WI38 (cell line): Measurements from ENCODE around the gene CCDC197.
A peak's percentile ranks its signal among the peaks of the same experiment; 100 is the strongest.

Source experiments
- H3K4me3 ChIP-seq: 2 replicates; pipeline ENCODE4 v1.5.1; 2011; ENCODE audit warnings: low read depth, mild to moderate bottlenecking, control low read depth, low read length
- TF ChIP-seq, protein P1 (sequence below): IDR thresholded peaks from 2 replicates; pipeline ENCODE4 v1.5.1; 2012; ENCODE audit warnings: low read depth, mild to moderate bottlenecking, control low read depth, low read length

CCDC197 gene

DNA sequence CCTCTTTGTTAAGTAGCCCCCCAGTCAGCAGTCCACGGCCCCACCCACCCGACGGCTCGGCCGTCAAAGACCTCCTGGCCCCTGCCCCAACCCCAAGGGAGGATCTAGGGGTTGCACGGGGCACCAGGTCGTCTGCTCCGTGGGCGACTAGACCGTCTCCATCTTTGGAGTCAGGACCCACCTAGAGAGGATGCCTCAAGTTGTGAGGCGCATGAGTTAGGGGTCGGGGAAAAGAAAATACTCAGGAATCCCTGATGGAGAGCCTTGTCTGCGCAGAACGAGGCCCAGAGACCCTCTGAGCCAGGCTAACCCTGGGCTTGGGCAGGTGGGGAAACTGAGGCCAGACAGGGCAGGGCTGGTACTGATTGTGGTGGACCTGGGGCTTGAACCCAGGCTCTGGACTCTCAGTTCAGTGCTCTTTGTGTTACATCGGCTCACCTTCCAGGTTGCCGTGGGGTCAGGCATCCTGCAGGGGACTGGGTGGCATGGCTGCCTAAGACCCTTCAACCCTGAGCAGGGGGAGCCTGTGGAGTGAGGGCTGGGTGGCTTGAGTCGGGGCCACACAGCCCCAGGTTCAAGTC lies 29.9 kb downstream of the CCDC197 start:
- TF ChIP-seq, protein P1, sequence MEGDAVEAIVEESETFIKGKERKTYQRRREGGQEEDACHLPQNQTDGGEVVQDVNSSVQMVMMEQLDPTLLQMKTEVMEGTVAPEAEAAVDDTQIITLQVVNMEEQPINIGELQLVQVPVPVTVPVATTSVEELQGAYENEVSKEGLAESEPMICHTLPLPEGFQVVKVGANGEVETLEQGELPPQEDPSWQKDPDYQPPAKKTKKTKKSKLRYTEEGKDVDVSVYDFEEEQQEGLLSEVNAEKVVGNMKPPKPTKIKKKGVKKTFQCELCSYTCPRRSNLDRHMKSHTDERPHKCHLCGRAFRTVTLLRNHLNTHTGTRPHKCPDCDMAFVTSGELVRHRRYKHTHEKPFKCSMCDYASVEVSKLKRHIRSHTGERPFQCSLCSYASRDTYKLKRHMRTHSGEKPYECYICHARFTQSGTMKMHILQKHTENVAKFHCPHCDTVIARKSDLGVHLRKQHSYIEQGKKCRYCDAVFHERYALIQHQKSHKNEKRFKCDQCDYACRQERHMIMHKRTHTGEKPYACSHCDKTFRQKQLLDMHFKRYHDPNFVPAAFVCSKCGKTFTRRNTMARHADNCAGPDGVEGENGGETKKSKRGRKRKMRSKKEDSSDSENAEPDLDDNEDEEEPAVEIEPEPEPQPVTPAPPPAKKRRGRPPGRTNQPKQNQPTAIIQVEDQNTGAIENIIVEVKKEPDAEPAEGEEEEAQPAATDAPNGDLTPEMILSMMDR: no peak

DNA sequence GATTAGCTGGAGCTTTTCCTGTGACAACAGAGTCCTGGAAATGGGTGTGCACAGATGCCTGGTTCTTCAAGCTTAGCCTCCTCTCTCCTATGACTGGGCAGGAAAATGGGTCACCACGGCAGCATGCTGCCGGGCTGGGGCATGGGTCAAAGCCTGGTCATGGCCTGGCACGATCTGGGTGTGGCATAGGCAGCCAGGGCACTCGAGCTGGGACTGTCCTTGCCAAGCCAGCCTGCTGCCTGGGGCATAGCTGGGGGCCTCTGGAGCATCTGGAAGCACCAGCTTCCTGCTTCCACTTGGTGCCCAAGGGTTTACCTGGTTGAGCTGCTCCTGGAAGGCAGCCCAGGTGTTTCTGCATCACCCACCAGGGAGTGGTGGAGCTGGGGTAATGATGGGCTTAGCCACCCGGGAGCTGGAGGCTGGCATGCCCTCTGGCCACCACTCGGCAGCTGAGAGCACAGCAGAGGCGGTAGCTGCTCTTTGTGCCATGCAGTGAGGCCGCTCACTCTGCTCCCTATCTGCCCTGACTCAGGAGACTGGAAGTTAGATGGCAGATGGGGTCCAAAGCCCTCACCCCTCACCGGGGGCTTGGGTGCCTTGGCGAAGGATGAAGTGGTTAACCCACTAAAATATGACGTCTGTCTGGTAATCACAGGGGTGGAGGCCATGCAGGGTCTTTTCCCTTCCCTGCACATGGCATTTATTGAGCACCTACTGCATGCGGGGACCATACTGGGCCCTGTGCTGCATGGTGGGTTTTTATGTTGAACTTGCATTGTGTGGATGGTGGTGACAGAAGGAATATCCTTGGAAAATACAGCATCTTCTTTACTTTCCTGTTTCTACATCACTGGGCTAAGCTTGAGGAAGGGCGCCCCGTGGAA lies 30.7 kb downstream of the CCDC197 start:
- TF ChIP-seq, protein P1: no peak
- H3K4me3 ChIP-seq: no peak overlapping the region

More for the DNA sequence above, 29.9 kb downstream of the CCDC197 start:
- H3K4me3 ChIP-seq: peak overlapping the region; percentile 63

DNA sequence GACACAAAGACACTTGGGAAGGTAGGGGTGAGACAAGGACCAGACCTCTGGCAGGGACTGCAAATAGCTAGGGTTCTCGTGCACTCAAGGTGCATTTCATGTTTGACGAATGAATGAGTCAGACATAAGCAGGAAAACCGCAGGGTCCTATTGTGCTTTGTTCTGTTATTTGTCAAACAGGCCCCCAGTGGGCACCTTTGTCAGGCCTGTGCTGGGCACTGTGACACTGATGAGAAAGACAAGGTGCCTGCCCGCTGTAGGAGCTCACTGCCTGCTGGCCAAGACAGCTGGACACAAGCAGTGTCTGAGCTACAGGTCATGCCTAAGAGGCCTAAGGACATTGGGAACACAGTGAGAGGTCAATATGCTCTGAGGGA lies 31.3 kb downstream of the CCDC197 start:
- TF ChIP-seq, protein P1: no peak
- no peak overlapping the region for H3K4me3 ChIP-seq

DNA sequence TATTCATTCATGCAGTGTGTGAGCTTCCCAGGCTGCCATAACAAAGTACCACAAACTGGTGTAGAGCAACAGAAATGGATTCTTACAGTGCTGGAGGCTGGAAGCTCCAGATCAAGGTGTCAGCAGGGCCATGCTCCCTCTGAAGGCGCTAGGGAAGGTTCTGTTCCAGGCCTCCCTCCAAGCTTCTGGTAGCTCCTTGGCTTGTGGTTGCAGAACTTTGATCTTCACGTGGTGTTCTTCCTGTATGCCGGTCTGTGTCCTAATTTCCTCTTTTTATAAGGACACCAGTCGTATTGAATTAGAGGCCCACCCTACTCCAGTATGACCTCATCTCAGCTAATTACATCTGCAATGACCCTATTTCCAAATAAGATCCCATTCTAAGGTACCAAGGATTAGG lies 32.2 kb downstream of the CCDC197 start:
- TF ChIP-seq, protein P1: no peak
- H3K4me3 ChIP-seq: no peak overlapping the region

DNA sequence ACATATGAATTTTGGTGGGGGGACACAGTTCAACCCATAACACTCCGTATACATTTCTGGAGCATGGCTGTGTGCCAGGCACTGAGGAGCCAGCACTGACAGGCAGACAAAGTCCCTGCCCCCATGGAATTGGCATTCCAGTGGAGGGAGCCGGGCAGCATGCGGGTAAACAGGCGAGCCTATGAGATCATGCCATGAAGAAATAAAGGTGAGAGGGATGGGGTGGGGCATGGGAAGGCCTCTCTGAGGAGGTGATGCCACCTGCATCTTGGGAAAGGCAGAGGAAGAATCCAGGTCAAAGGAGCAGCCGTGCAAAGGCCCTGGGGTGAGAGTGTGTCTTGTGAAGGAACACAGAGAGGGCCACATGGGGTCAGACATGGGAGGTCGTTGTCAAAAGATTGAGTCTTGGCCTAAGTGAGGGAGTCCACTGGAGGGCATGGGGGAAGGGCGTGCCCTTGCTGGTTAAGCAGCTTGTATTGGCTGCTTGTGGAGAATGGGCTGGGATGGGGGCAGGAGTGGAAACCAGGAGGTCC lies 32.6 kb downstream of the CCDC197 start:
- TF ChIP-seq, protein P1: no peak

DNA sequence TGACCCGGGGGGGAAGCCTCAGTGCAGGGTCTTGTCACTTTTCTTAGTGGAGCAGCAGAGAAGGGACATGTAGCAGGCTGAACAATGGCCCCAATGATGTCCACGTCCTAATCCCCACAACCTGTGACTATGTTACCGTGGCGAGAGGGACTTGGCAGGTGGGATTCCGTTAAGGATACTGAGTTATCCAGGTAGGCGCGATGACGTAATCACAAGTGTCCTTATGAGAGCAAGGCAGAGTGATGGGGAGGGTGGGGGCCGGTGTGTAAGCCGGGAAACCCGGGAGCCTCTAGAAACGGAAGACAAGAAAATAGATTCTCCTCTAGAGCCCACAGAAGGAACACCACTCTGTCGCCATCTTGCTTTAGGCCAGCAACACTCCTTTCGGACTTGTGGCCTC lies 33.5 kb downstream of the CCDC197 start:
- TF ChIP-seq, protein P1: no peak
- no peak overlapping the region for H3K4me3 ChIP-seq

More for the DNA sequence above, 32.6 kb downstream of the CCDC197 start:
- H3K4me3 ChIP-seq: no peak overlapping the region
